K562 (cell line): Measurements from ENCODE around the gene PRKAG2. TPM values are rescaled to one million over a fixed set of nuclear protein-coding genes. Genes with fewer than 3 reads are reported as not detected.

Experiments used
- ELF4 ChIP-seq: fragments of 450-650 bp; formaldehyde crosslinking; IDR thresholded peaks from 2 replicates; pipeline ENCODE4 v1.4.0; 2022; ENCODE audit warnings: missing genetic modification characterization
- polyA plus RNA-seq, 8 experiments: library from polyadenylated mRNA; depleted of rRNA in 4 of 8; stranded (reverse) in 5 of 8; unstranded in 3 of 8; fragments of >200 nt; fragmentation: Nextera tagmentation in 2 of 8; fragmentation: Illumina TruSeq in 1 of 8; extraction: Ambion mirVana in 2 of 8; extraction: Trizol in 1 of 8; gene quantifications; 2 replicates each; pipeline versions ENCODE4 v1.2.1 to v1.2.3, GENCODE V29; 2011 to 2014; ENCODE audit warnings: inconsistent platforms in 1 of 8, missing spikeins in 1 of 8
- total RNA-seq, 7 experiments: library from RNA; depleted of rRNA in 6 of 7; stranded (reverse); fragments of >200 nt in 6 of 7; fragmentation: Illumina TruSeq in 2 of 7; extraction: Trizol in 2 of 7; gene quantifications; 2 replicates each; pipeline versions ENCODE4 v1.2.1 to v1.2.3, GENCODE V29; 2011 to 2021; ENCODE audit warnings: low replicate concordance in 1 of 7
- TF ChIP-seq, protein P1 (sequence below), 2 experiments: fragments of 450-650 bp in 1 of 2; sonication (generic) in 1 of 2; formaldehyde crosslinking in 1 of 2; IDR thresholded peaks; 2 replicates each; pipeline versions ENCODE4 v1.7.1 to v1.9.0; 2016 to 2022; ENCODE audit warnings: inconsistent platforms in 1 of 2, mild to moderate bottlenecking in 1 of 2, missing genetic modification reagents in 1 of 2

The PRKAG2 gene
- total and polyA plus RNA-seq, 9 of the 15 experiments (the other 6 are each of a cell fraction or from before 2014, with no cell fraction given) = 0.99 to 5.6 (median 3.3) TPM

DNA sequence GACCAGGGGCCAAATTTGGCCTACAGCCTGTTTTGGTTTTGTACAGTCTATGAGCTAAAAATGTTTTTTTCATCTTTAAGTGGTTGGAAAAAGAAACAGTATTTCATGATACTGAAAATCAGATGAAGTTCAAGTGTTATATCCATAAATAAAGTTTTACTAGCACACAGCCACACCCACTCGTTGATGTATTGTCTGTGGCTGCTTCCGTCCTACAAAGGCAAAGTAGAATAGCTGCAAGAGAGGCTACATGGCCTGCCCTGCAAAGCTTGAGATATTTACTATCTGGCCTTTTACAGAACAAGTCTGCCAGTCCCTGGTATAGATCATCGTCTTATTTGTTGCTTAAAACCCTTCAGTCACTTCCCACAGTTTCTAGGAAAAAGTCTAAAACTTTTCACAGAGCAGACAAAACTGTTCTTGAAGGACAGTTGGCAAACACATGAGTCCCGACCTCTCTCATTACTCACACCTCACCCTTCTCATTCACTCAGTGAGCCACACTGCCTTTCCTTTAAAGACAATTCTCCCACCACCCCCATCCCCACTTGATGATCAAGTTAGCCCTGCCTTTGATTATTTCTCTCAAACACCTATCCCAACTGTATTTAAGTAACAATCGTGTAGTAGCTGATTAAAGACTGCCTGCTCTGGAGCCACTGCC lies 367.1 kb downstream of the PRKAG2 start (continued):
- TF ChIP-seq ELF4 (CRISPR knock-in tag) = no peak
- TF ChIP-seq, protein P1, sequence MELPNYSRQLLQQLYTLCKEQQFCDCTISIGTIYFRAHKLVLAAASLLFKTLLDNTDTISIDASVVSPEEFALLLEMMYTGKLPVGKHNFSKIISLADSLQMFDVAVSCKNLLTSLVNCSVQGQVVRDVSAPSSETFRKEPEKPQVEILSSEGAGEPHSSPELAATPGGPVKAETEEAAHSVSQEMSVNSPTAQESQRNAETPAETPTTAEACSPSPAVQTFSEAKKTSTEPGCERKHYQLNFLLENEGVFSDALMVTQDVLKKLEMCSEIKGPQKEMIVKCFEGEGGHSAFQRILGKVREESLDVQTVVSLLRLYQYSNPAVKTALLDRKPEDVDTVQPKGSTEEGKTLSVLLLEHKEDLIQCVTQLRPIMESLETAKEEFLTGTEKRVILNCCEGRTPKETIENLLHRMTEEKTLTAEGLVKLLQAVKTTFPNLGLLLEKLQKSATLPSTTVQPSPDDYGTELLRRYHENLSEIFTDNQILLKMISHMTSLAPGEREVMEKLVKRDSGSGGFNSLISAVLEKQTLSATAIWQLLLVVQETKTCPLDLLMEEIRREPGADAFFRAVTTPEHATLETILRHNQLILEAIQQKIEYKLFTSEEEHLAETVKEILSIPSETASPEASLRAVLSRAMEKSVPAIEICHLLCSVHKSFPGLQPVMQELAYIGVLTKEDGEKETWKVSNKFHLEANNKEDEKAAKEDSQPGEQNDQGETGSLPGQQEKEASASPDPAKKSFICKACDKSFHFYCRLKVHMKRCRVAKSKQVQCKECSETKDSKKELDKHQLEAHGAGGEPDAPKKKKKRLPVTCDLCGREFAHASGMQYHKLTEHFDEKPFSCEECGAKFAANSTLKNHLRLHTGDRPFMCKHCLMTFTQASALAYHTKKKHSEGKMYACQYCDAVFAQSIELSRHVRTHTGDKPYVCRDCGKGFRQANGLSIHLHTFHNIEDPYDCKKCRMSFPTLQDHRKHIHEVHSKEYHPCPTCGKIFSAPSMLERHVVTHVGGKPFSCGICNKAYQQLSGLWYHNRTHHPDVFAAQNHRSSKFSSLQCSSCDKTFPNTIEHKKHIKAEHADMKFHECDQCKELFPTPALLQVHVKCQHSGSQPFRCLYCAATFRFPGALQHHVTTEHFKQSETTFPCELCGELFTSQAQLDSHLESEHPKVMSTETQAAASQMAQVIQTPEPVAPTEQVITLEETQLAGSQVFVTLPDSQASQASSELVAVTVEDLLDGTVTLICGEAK (IDR thresholded peaks at IDR 0.05) = peak; percentile 83
- TF ChIP-seq, protein P1 (CRISPR knock-in tag; IDR thresholded peaks at IDR 0.05) = peak; percentile 34; the same call in 1 of the 2 replicates
